ENCODE results near the gene GLI2. TPM values are rescaled to one million over a fixed set of nuclear protein-coding genes. Genes with fewer than 3 reads are reported as not detected.

Gene GLI2
- total and polyA plus RNA-seq, 2 donors (not counting 1 experiment from before 2014, with no cell fraction given) = not detected

GRCh38 chr2:120763931-120764330 is 28.3 kb downstream of the GLI2 start:
- no peak overlapping the region for H3K4me3 Mint-ChIP-seq
- H3K4me3 ChIP-seq (ENCODE audit: control extremely low read depth in 1 of 5, extremely low read depth in 1 of 5, insufficient read depth in 1 of 5, low read depth in 2 of 5, low read length in 4 of 5) = no peak overlapping the region
- no peak overlapping the region for H3K9ac ChIP-seq (ENCODE audit: low read length)
- H3K27ac Mint-ChIP-seq = no peak overlapping the region
- H3K9me3 ChIP-seq (ENCODE audit: control extremely low read depth in 1 of 3, control insufficient read depth in 2 of 3, insufficient read depth in 1 of 3, low read length in 2 of 3) = no peaks in the 10 kb centered on the region
- H3K36me3 ChIP-seq (replicated peaks in 1 of 2; ENCODE audit: control extremely low read depth in 1 of 2, control insufficient read depth in 1 of 2, extremely low read depth in 1 of 2, insufficient read depth in 2 of 2, low read length in 1 of 2) = no peaks in the 10 kb centered on the region
- 98% methylated on average over 10 of the region's 10 CpGs for WGBS (ENCODE audit: insufficient coverage)
- no peak overlapping the region for H3K27ac ChIP-seq (ENCODE audit: low read length in 2 of 2)
- intact Hi-C loops (cut with micrococcal nuclease) = no loop called here
- no peaks in the 10 kb centered on the region for H3K9me3 Mint-ChIP-seq (ENCODE audit: insufficient read depth)
- peaks cover 0 to 6% (median 0%) of the 10 kb centered on the region in 4 experiments for H3K27me3 ChIP-seq (replicated peaks in 1 of 4; ENCODE audit: control extremely low read depth in 1 of 4, control insufficient read depth in 3 of 4, insufficient read depth in 4 of 4, low read length in 3 of 4)
- no peaks in the 10 kb centered on the region for H3K79me2 ChIP-seq (ENCODE audit: control insufficient read depth, insufficient read depth, low read length)
- ATAC-seq (ENCODE audit: low read depth) (no peak), DNase-seq (no peak)
- no peak overlapping the region for H2AFZ ChIP-seq (ENCODE audit: insufficient read depth, low read depth, low read length, poor library complexity, severe bottlenecking)
- ChIA-PET POLR2A (no interaction called here), CTCF (no interaction called here)
- H3K4me1 Mint-ChIP-seq = no peaks in the 10 kb centered on the region
- H3K27me3 Mint-ChIP-seq = no peaks in the 10 kb centered on the region
- H4K20me1 ChIP-seq (ENCODE audit: control insufficient read depth, insufficient read depth, low read length, poor library complexity, severe bottlenecking) = no peaks in the 10 kb centered on the region
- TF ChIP-seq EZH2 (IDR thresholded peaks at IDR 0.05; ENCODE audit: borderline replicate concordance, insufficient read depth, low read depth, low read length, poor library complexity, severe bottlenecking) (no peak), CTCF (IDR thresholded peaks at IDR 0.05) (no peak)
- no peak overlapping the region for H3K4me2 ChIP-seq (replicated peaks; ENCODE audit: low read depth, low read length, poor library complexity, severe bottlenecking)
- no peaks in the 10 kb centered on the region for H3K4me1 ChIP-seq (ENCODE audit: control insufficient read depth in 2 of 2, insufficient read depth in 2 of 2, low read length in 2 of 2)

- DNase-seq (no peak), ATAC-seq (ENCODE audit: low read depth) (no peak)
- intact Hi-C loops (cut with micrococcal nuclease) = no loop called here
- ChIA-PET CTCF (no interaction called here), POLR2A (no interaction called here)
- Histone ChIP-seq H4K20me1 (ENCODE audit: control insufficient read depth, insufficient read depth, low read length, poor library complexity, severe bottlenecking) (no peaks in the 10 kb centered on the region), H3K79me2 (ENCODE audit: control insufficient read depth, insufficient read depth, low read length) (no peaks in the 10 kb centered on the region), H3K4me1 (ENCODE audit: control insufficient read depth in 2 of 2, insufficient read depth in 2 of 2, low read length in 2 of 2) (no peaks in the 10 kb centered on the region), H3K9ac (ENCODE audit: low read length) (no peak overlapping the region), H3K9me3 (ENCODE audit: control extremely low read depth in 1 of 3, control insufficient read depth in 2 of 3, insufficient read depth in 1 of 3, low read length in 2 of 3) (no peaks in the 10 kb centered on the region), H3K27ac (ENCODE audit: low read length in 2 of 2) (no peak overlapping the region), H3K27me3 (replicated peaks in 1 of 4; ENCODE audit: control extremely low read depth in 1 of 4, control insufficient read depth in 3 of 4, insufficient read depth in 4 of 4, low read length in 3 of 4) (peaks cover 0 to 6% (median 0%) of the 10 kb centered on the region in 4 experiments), H2AFZ (ENCODE audit: insufficient read depth, low read depth, low read length, poor library complexity, severe bottlenecking) (no peak overlapping the region), H3K4me3 (ENCODE audit: control extremely low read depth in 1 of 5, extremely low read depth in 1 of 5, insufficient read depth in 1 of 5, low read depth in 2 of 5, low read length in 4 of 5) (no peak overlapping the region), H3K4me2 (replicated peaks; ENCODE audit: low read depth, low read length, poor library complexity, severe bottlenecking) (no peak overlapping the region), H3K36me3 (replicated peaks in 1 of 2; ENCODE audit: control extremely low read depth in 1 of 2, control insufficient read depth in 1 of 2, extremely low read depth in 1 of 2, insufficient read depth in 2 of 2, low read length in 1 of 2) (no peaks in the 10 kb centered on the region)
- 85% methylated on average over 5 of the region's 6 CpGs for WGBS (ENCODE audit: insufficient coverage)
- Mint-ChIP-seq H3K9me3 (ENCODE audit: insufficient read depth) (no peaks in the 10 kb centered on the region), H3K27ac (no peak overlapping the region), H3K27me3 (no peaks in the 10 kb centered on the region), H3K4me1 (no peaks in the 10 kb centered on the region), H3K4me3 (no peak overlapping the region)
- TF ChIP-seq EZH2 (IDR thresholded peaks at IDR 0.05; ENCODE audit: borderline replicate concordance, insufficient read depth, low read depth, low read length, poor library complexity, severe bottlenecking) = no peak
- TF ChIP-seq CTCF (IDR thresholded peaks at IDR 0.05) = no peak
Measured at GRCh38 chr2:120764492-120764891, 28.8 kb downstream of the GLI2 start.

All from B cell (primary cell).